A549 (cell line): ENCODE data around the gene SNAP91. TPM values are rescaled to one million over a fixed set of nuclear protein-coding genes. Genes with fewer than 3 reads are reported as not detected.

Source experiments
- ATAC-seq, 2 experiments: fragments of 200-7000 bp in 1 of 2; fragments of >200 bp in 1 of 2; cut with Nextera tagmentation in 1 of 2; cut with Tn5 transposase in 1 of 2; 3 replicates each; pipeline versions ENCODE4 v1.8.0 to v1.9.1; 2018 to 2020; ENCODE audit warnings: mild to moderate bottlenecking in 1 of 2, moderate library complexity in 1 of 2
- CTCF ChIA-PET: fragments of 300-600 bp; sonication (Branson Sonifier 250); formaldehyde crosslinking; extraction: SDS; loops from one replicate; lab custom pipeline; 2021; ENCODE audit warnings: antibody characterized with exemption, inconsistent platforms; lab: Yijun Ruan, JAX
- POLR2A ChIA-PET: fragments of 350-600 bp; formaldehyde crosslinking; extraction: SDS; loops from one replicate; lab custom pipeline; 2021; ENCODE audit warnings: antibody characterized with exemption, inconsistent platforms; lab: Yijun Ruan, JAX
- DNase-seq, 2 experiments: peaks; one replicate each; pipeline versions ENCODE4 v3.0.0 to v3.0.0-alpha.2; 2011 to 2016; ENCODE audit warnings: low read depth in 1 of 2, low spot score in 1 of 2
- FAIRE-seq: peaks from 2 replicates; lab custom pipeline; 2011; peaks lifted over from hg19 to GRCh38; lab: Jason Lieb, UNC
- H3K27ac ChIP-seq, 2 experiments: fragments of >200 bp; sonication (Bioruptor Twin); formaldehyde crosslinking; 3 replicates each; pipeline ENCODE4 v1.5.1; 2016 to 2017
- H3K4me1 ChIP-seq: fragments of >200 bp; sonication (Bioruptor Twin); formaldehyde crosslinking; 3 replicates; pipeline ENCODE4 v1.6.1; 2016
- H3K4me2 ChIP-seq: fragments of >200 bp; sonication (Bioruptor Twin); formaldehyde crosslinking; 3 replicates; pipeline ENCODE4 v1.6.1; 2016
- H3K4me3 ChIP-seq: fragments of >200 bp; sonication (Bioruptor Twin); formaldehyde crosslinking; 3 replicates; pipeline ENCODE4 v1.5.1; 2016
- H3K9me3 ChIP-seq: fragments of >200 bp; sonication (Bioruptor Twin); formaldehyde crosslinking; 3 replicates; pipeline ENCODE4 v1.6.1; 2016
- ATOH8 ChIP-seq: fragments of 250-450 bp; sonication (Bioruptor Pico); IDR thresholded peaks from 2 replicates; pipeline ENCODE4 v1.5.0; 2020; ENCODE audit warnings: low read depth, mild to moderate bottlenecking, moderate library complexity
- CEBPB ChIP-seq, 2 experiments: fragments of >200 bp in 1 of 2; sonication (Bioruptor Twin) in 1 of 2; formaldehyde crosslinking in 1 of 2; IDR thresholded peaks; 2 replicates each; pipeline ENCODE4 v1.6.1; 2012 to 2016
- CHD2 ChIP-seq: fragments of 150-350 bp; IDR thresholded peaks from 2 replicates; pipeline ENCODE4 v1.6.1; 2014; ENCODE audit warnings: low read length; ENCODE audit not compliant: partially characterized antibody
- CTCF ChIP-seq: fragments of >200 bp; sonication (Bioruptor Twin); formaldehyde crosslinking; IDR thresholded peaks from 3 replicates; pipeline ENCODE4 v1.5.1; 2016
- FOSB ChIP-seq: fragments of 250-450 bp; sonication (Bioruptor Pico); IDR thresholded peaks from 2 replicates; pipeline ENCODE4 v1.5.0; 2020; ENCODE audit warnings: mild to moderate bottlenecking, moderate library complexity
- HEYL ChIP-seq: fragments of 250-450 bp; sonication (Bioruptor Pico); IDR thresholded peaks from 2 replicates; pipeline ENCODE4 v1.8.0; 2021; ENCODE audit warnings: mild to moderate bottlenecking, moderate library complexity
- HOXA7 ChIP-seq: fragments of 250-450 bp; sonication (Bioruptor Pico); IDR thresholded peaks from 2 replicates; pipeline ENCODE4 v1.5.0; 2020; ENCODE audit warnings: mild to moderate bottlenecking, moderate library complexity
- HOXB5 ChIP-seq: fragments of 250-450 bp; sonication (Bioruptor Pico); IDR thresholded peaks from 2 replicates; pipeline ENCODE4 v1.5.0; 2020; ENCODE audit warnings: mild to moderate bottlenecking, moderate library complexity
- JUNB ChIP-seq: fragments of >200 bp; sonication (Bioruptor Twin); formaldehyde crosslinking; IDR thresholded peaks from 2 replicates; pipeline ENCODE4 v1.6.1; 2016
- KDM1A ChIP-seq: fragments of 200-600 bp; sonication (generic); IDR thresholded peaks from 2 replicates; pipeline ENCODE4 v1.6.1; 2016; ENCODE audit warnings: low read depth, mild to moderate bottlenecking
- PHF8 ChIP-seq: fragments of 200-600 bp; sonication (generic); IDR thresholded peaks from 2 replicates; pipeline ENCODE4 v1.6.1; 2016; ENCODE audit warnings: low read depth, mild to moderate bottlenecking, antibody characterized with exemption, moderate library complexity, borderline replicate concordance
- RCOR1 ChIP-seq: fragments of 150-350 bp; IDR thresholded peaks from 2 replicates; pipeline ENCODE4 v1.6.1; 2014; ENCODE audit warnings: antibody characterized with exemption, low read length, low read depth
- REST ChIP-seq: fragments of 200-600 bp; sonication (generic); IDR thresholded peaks from 2 replicates; pipeline ENCODE4 v1.6.1; 2016; ENCODE audit warnings: antibody characterized with exemption, mild to moderate bottlenecking, moderate library complexity
- ZC3H11A ChIP-seq: fragments of 450-650 bp; IDR thresholded peaks from 2 replicates; pipeline ENCODE4 v1.6.1; 2014; ENCODE audit warnings: antibody characterized with exemption, mild to moderate bottlenecking
- WGBS: methylation state at CpG from one replicate; pipeline ENCODE4 v1.1.6; 2017; ENCODE audit errors: missing lambda C conversion rate; 5-methylcytosine and 5-hydroxymethylcytosine counted together
- polyA plus RNA-seq, 4 experiments: library from polyadenylated mRNA; depleted of rRNA in 3 of 4; stranded (reverse); fragments of >200 nt; fragmentation: RNase III in 1 of 4; extraction: RNeasy Plus Mini Kit Qiagen cat#74134 plus additional on column Dnase treatment in 1 of 4; gene quantifications; 2 replicates in 3 of 4; 3 replicates in 1 of 4; pipeline ENCODE4 v1.2.3, GENCODE V29; 2011 to 2017

Gene SNAP91
- polyA plus RNA-seq, 2 of the 4 experiments (the other 2 are of a cell fraction), result 0.13 to 0.39 TPM

- Histone ChIP-seq H3K9me3 (no peaks in the 10 kb centered on the region), H3K27ac (no peak overlapping the region), H3K4me1 (peaks cover 8% of the 10 kb centered on the region; the same call in 1 of the 3 replicates), H3K4me3 (no peak overlapping the region), H3K4me2 (no peak overlapping the region)
- FAIRE-seq (no peak), DNase-seq (no peak), ATAC-seq (no peak)
- ChIA-PET CTCF (interaction anchor here (0.6 to 5.3 kb wide), 5 partner anchors 10 to 1645 kb away, joined by 3 to 28 read pairs (median 10); partner anchors contain the start of genes DOP1A and UBE3D), POLR2A (no interaction called here)
- 72% methylated on average over 4 of the region's 4 CpGs for WGBS
- TF ChIP-seq CHD2 (no peak), HOXA7 (no peak), KDM1A (no peak), FOSB (CRISPR knock-in tag) (no peak), ZC3H11A (no peak), REST (no peak), JUNB (no peak), CEBPB (IDR thresholded peaks at IDR 0.05) (no peak), CTCF (no peak), RCOR1 (no peak), HEYL (CRISPR knock-in tag) (no peak), HOXB5 (CRISPR knock-in tag) (no peak), ATOH8 (CRISPR knock-in tag) (no peak), PHF8 (no peak)
- TF ChIP-seq, all 56 proteins: peak for 0
Measured at GRCh38 chr6:83505356-83505755, 203.5 kb downstream of the SNAP91 start.

Other genes starting within 250 kb of the SNAP91 start
- 0.54 and 0.61 TPM in 2 replicates for gene PRSS35, start 196.6 kb downstream of the SNAP91 start, polyA plus RNA-seq (2011; rRNA removed)
- gene PRSS35, start 196.6 kb downstream of the SNAP91 start, polyA plus RNA-seq (2017; fragmentation: RNase III; extraction: RNeasy Plus Mini Kit Qiagen cat#74134 plus additional on column Dnase treatment), result 0.51 to 2.0 TPM (median 1.9 TPM) in 3 replicates
- gene RIPPLY2, start 144.3 kb upstream of the SNAP91 start, polyA plus RNA-seq (2011; rRNA removed), result 0.16 and 0.27 TPM in 2 replicates
- 0.78 to 1.5 TPM (median 0.89 TPM) in 3 replicates for gene RIPPLY2, start 144.3 kb upstream of the SNAP91 start, polyA plus RNA-seq (2017; fragmentation: RNase III; extraction: RNeasy Plus Mini Kit Qiagen cat#74134 plus additional on column Dnase treatment)
- gene CYB5R4, start 150.6 kb upstream of the SNAP91 start, polyA plus RNA-seq (2011; rRNA removed), result 14.9 and 25.5 TPM in 2 replicates
- 16.3 to 21.3 TPM (median 18.6 TPM) in 3 replicates for gene CYB5R4, start 150.6 kb upstream of the SNAP91 start, polyA plus RNA-seq (2017; fragmentation: RNase III; extraction: RNeasy Plus Mini Kit Qiagen cat#74134 plus additional on column Dnase treatment)